ENCODE measurements around the gene ENOX1.
"Not testable (repeated sequence)": the region's sequence is repeated elsewhere in the genome, so short reads cannot be mapped to it uniquely, and the experiment has no call there.

Gene ENOX1

GRCh38 chr13:43359536-43359935 is 427.2 kb downstream of the ENOX1 start:
- no peak for TF ChIP-seq CTCF (IDR thresholded peaks at IDR 0.05; ENCODE audit: low read depth, low read length)
- H3K4me3 ChIP-seq (ENCODE audit: low read depth, low read length), result no peak overlapping the region

DNA sequence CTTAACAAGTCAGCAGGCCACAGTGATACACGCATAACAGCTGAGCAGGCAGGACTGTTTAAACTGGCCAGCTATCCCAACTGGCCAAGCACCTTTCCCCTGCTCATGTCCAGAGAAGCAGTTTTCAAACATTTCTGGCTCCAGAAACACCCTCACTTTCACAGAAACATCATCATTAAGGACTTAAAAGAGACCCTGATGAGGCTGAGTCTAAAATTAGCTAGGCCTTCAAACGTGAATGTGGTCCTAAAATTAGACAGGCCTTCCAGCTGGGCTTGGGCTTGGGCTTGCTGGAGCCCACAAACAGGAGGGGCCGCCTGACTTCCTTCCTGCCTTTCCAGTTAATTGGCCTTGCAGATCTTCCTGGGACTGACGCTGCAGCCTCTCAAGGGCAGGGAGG is 429.2 kb downstream of the ENOX1 start:
- no peak overlapping the region for H3K4me3 ChIP-seq (ENCODE audit: low read depth, low read length)
- TF ChIP-seq CTCF (IDR thresholded peaks at IDR 0.05; ENCODE audit: low read depth, low read length), result no peak

GRCh38 chr13:43356567-43356966 is 430.2 kb downstream of the ENOX1 start:
- no peak overlapping the region for H3K4me3 ChIP-seq (ENCODE audit: low read depth, low read length)
- no peak for TF ChIP-seq CTCF (IDR thresholded peaks at IDR 0.05; ENCODE audit: low read depth, low read length)

GRCh38 chr13:43355774-43356173 is 431.0 kb downstream of the ENOX1 start:
- no peak for TF ChIP-seq CTCF (IDR thresholded peaks at IDR 0.05; ENCODE audit: low read depth, low read length)
- no peak overlapping the region for H3K4me3 ChIP-seq (ENCODE audit: low read depth, low read length)

- H3K4me3 ChIP-seq (ENCODE audit: low read depth, low read length), result no peak overlapping the region
- TF ChIP-seq CTCF (IDR thresholded peaks at IDR 0.05; ENCODE audit: low read depth, low read length), result no peak
Measured at GRCh38 chr13:43354153-43354945, 432.4 kb downstream of the ENOX1 start.

GRCh38 chr13:43353631-43354030 is 433.1 kb downstream of the ENOX1 start:
- TF ChIP-seq CTCF (IDR thresholded peaks at IDR 0.05; ENCODE audit: low read depth, low read length), result no peak
- no peak overlapping the region for H3K4me3 ChIP-seq (ENCODE audit: low read depth, low read length)

DNA sequence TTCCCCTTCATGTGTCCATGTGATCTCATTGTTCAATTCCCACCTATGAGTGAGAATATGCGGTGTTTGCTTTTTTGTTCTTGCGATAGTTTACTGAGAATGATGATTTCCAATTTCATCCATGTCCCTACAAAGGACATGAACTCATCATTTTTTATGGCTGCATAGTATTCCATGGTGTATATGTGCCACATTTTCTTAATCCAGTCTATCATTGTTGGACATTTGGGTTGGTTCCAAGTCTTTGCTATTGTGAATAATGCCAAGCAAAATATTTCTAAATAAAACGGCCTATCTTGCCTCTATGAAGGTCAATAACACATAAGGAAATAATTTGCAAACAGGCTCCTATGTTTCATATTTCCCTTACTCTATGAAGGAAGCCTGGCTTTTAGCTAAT is 435.2 kb downstream of the ENOX1 start:
- H3K4me3 ChIP-seq (ENCODE audit: low read depth, low read length), result not testable (repeated sequence)

DNA sequence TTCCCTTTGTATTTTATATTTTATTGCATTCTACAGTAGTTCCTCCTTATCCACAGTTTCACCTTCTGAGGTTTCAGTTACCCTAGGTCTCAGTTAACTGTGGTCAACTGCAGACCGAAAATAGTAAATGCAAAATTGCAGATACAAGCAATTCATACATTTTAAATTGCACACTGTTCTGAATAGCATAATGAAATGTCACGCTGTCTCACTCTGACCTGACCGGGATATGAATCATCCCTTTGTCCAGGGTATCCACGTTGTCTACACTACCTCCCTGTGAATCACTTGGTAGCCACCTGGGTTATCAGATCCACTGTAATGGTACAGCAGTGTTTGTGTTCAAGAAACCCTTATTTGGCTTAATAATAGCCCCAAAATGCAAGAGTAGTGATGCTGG is 438.4 kb downstream of the ENOX1 start:
- H3K4me3 ChIP-seq (ENCODE audit: low read depth, low read length), result no peak overlapping the region
- TF ChIP-seq CTCF (IDR thresholded peaks at IDR 0.05; ENCODE audit: low read depth, low read length), result no peak
